Measurements from ENCODE around the gene THRB. TPM values are rescaled to one million over a fixed set of nuclear protein-coding genes. Genes with fewer than 3 reads are reported as not detected.

The THRB gene
- total RNA-seq, 3 donors from 2014 or later = 25.1 to 75.5 (median 59.8) TPM

DNA sequence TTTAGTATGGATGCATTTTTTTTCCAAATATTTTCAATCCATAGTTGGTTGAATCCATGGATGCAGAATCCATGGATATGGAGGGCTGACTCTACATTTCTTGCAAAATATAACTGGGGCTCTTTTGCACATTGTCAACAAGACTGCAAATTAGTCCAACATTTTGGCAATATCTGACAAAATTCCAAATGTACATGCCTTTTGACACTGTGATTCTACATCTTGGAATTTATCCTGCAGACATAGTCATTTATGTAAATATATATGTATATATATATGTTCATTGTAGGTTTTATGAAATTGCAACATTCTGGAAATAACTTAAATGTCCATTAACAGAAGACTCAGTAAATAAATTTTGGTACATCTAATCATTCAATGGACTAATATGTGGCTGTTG lies 203.0 kb downstream of the THRB start:
- ATAC-seq = no peak
- no peak for DNase-seq
- intact Hi-C loops (cut with DNase I, micrococcal nuclease) = no loop called here
- peaks cover 6% of the 10 kb centered on the region for H3K9me3 ChIP-seq
- TF ChIP-seq, protein P1, sequence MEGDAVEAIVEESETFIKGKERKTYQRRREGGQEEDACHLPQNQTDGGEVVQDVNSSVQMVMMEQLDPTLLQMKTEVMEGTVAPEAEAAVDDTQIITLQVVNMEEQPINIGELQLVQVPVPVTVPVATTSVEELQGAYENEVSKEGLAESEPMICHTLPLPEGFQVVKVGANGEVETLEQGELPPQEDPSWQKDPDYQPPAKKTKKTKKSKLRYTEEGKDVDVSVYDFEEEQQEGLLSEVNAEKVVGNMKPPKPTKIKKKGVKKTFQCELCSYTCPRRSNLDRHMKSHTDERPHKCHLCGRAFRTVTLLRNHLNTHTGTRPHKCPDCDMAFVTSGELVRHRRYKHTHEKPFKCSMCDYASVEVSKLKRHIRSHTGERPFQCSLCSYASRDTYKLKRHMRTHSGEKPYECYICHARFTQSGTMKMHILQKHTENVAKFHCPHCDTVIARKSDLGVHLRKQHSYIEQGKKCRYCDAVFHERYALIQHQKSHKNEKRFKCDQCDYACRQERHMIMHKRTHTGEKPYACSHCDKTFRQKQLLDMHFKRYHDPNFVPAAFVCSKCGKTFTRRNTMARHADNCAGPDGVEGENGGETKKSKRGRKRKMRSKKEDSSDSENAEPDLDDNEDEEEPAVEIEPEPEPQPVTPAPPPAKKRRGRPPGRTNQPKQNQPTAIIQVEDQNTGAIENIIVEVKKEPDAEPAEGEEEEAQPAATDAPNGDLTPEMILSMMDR (IDR thresholded peaks at IDR 0.05) = no peak
- H3K4me3 ChIP-seq = no peak overlapping the region
- no peaks in the 10 kb centered on the region for H3K36me3 ChIP-seq (ENCODE audit: low read depth)
- no peaks in the 10 kb centered on the region for H3K4me1 ChIP-seq (ENCODE audit: low read depth)

DNA sequence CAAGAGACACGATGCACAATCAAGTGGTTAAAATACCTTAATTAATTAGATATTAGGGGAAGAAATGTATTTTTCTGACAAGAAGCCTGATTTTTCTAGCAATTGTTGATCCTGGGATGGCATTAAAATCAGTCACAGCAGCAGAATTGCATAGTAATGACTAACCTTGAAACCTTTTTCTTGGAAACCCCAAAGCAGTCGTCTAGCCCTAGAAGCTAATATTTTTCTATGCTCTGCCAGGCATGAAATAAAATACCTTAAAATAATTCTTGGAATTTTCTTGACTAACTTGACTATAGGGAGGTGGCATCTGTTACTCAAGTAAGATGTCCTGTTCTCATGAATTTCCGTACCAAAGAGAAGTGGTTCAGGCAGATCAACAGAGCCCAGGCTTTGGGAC lies 204.1 kb downstream of the THRB start:
- Histone ChIP-seq H3K4me1 (ENCODE audit: low read depth) (no peaks in the 10 kb centered on the region), H3K4me3 (no peak overlapping the region), H3K36me3 (ENCODE audit: low read depth) (no peaks in the 10 kb centered on the region), H3K9me3 (peaks cover 6% of the 10 kb centered on the region)
- ATAC-seq (no peak), DNase-seq (no peak)
- TF ChIP-seq, protein P1 (IDR thresholded peaks at IDR 0.05) = no peak
- intact Hi-C loops (cut with DNase I, micrococcal nuclease) = no loop called here

DNA sequence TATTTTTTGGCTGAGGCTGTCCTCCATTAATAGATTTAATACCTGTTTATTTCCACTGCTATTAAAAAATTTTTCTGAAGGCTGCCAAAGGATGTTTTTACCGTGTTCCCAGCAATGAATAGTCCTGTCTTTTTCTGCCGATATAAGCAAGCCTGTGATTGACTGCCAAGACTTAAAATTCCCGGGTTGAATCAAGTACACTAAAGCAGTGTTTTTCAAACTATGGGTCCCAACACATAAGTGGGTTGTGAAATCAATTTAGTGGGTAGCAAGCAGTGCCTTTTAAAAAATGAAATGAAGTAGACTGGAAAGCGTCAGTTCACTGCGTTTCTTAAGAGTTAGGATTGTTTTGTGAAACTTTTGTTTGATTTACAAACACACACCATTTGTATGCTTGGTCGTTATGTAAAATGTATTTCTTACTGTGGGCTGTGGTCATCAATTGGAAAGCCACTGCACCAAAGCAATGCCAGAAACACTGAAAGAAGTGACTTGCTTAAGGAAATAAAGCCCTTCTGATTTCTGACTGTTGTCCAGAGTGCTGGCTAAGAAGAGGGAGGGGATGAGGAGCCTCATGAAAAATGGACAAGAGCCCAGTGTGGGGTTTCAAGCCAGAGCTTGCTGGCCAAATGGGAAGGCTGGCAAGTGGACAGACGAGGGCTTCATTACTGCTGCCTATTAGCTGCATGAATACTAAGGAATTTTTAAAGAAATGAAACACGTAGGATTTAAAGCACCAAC lies 206.0 kb downstream of the THRB start:
- H3K9me3 ChIP-seq = no peaks in the 10 kb centered on the region
- H3K36me3 ChIP-seq (ENCODE audit: low read depth) = no peaks in the 10 kb centered on the region
- no peaks in the 10 kb centered on the region for H3K4me1 ChIP-seq (ENCODE audit: low read depth)
- DNase-seq = no peak
- intact Hi-C loops (cut with DNase I, micrococcal nuclease) = no loop called here
- ATAC-seq = no peak
- TF ChIP-seq, protein P1 (IDR thresholded peaks at IDR 0.05) = no peak
- H3K4me3 ChIP-seq = no peak overlapping the region

DNA sequence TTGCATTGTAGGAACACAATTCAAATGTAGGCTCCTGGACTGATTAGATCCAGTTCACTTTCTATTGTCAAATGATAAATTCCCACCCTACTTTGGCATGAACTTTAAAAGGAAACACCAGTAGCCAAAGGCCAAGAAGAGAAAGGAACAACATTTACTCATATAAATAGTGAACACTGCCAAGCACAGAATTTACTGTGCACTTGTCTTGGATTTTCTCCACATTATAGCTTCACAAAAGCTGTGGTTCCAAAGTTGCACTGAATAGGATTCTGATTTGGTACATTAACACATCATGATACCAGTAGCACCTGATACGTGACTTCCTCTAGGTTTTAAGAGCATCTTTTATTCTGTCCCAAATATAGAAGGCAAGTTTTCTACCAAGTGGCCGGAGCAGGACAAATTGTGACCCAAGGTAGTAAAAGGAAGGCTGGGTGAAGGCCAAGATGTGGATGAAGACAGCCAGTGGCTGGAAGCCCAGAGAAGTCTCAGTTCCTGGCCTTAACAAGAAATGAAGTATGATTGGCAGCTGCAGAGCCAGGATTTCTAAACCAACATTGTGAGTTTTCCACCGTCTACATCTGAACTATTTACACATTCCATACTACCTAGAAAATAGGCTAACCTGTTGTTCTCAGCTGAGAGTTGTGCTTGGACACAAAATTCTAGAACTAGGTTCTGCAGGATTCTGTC lies 206.7 kb downstream of the THRB start:
- DNase-seq = no peak
- no peaks in the 10 kb centered on the region for H3K9me3 ChIP-seq
- intact Hi-C loops (cut with DNase I, micrococcal nuclease) = no loop called here
- H3K36me3 ChIP-seq (ENCODE audit: low read depth) = no peaks in the 10 kb centered on the region
- TF ChIP-seq, protein P1 (IDR thresholded peaks at IDR 0.05) = no peak
- H3K4me3 ChIP-seq = no peak overlapping the region
- ATAC-seq = no peak
- no peaks in the 10 kb centered on the region for H3K4me1 ChIP-seq (ENCODE audit: low read depth)

DNA sequence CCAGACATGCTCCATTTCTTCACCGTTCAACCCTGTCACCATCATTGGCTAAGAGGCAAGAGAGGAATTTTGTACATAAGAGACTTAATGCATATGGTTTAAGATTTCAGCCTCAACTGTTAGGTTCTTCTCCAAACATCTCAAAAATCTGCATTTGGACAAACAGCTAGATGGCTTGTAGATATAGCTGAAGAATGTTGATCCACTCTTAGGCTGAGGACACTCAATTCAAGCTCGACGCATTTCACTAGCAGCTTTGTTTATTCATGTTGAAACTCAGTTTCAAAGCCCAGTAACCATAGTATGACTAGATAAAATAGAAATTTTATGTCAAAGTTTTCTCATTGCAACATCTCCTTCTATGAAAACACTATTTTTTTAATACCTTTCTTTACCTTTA lies 208.2 kb downstream of the THRB start:
- no peak for DNase-seq
- intact Hi-C loops (cut with DNase I, micrococcal nuclease) = no loop called here
- no peak for ATAC-seq
- TF ChIP-seq, protein P1 (IDR thresholded peaks at IDR 0.05) = no peak
- Histone ChIP-seq H3K4me3 (no peak overlapping the region), H3K4me1 (ENCODE audit: low read depth) (no peaks in the 10 kb centered on the region), H3K9me3 (no peaks in the 10 kb centered on the region), H3K36me3 (ENCODE audit: low read depth) (no peaks in the 10 kb centered on the region)
